Left ventricle myocardium inferior (tissue), 1 donor: ENCODE results near the gene HCRTR2. TPM values are rescaled to one million over a fixed set of nuclear protein-coding genes. Genes with fewer than 3 reads are reported as not detected.
"Not testable (repeated sequence)": the region's sequence is repeated elsewhere in the genome, so short reads cannot be mapped to it uniquely, and the experiment has no call there.

Source experiments
- DNase-seq: peaks from one replicate; pipeline ENCODE4 v3.0.0-alpha.2; 2020
- H3K27ac ChIP-seq: fragments of 200-600 bp; replicated peaks from 2 replicates; pipeline ENCODE4 v1.8.0; 2021
- H3K27me3 ChIP-seq: fragments of 200-600 bp; 2 replicates; pipeline ENCODE4 v1.8.0; 2021; ENCODE audit warnings: low read depth
- H3K36me3 ChIP-seq: fragments of 200-600 bp; 2 replicates; pipeline ENCODE4 v1.8.0; 2021
- H3K4me1 ChIP-seq: fragments of 200-600 bp; 2 replicates; pipeline ENCODE4 v1.8.0; 2021
- H3K4me3 ChIP-seq: fragments of 200-600 bp; 2 replicates; pipeline ENCODE4 v1.8.0; 2021; ENCODE audit warnings: mild to moderate bottlenecking, moderate library complexity
- H3K9me3 ChIP-seq: fragments of 200-600 bp; replicated peaks from 2 replicates; pipeline ENCODE4 v1.8.0; 2021
- intact Hi-C: fragments of 100-400 bp; cut with micrococcal nuclease; formaldehyde crosslinking; loops from one replicate; pipeline ENCODE4 v1.11.0; 2022
- total RNA-seq: library from RNA; stranded (reverse); fragmentation: NEBNext Ultra II Directional; extraction: Animal tissue kit (Norgen Biotek cat#: 25700); gene quantifications from one replicate; pipeline ENCODE4 v1.2.1, GENCODE V29; 2021
- TF ChIP-seq, protein P1 (sequence below): fragments of 200-600 bp; IDR thresholded peaks from 2 replicates; pipeline ENCODE4 v1.8.0; 2021; ENCODE audit warnings: antibody characterized with exemption, mild to moderate bottlenecking, borderline replicate concordance
- donor health status: DM: no; HTN: yes; CAD: no; lungs with severe emphysema.

Gene HCRTR2
- total RNA-seq, 1 donor from 2014 or later, result not detected

DNA sequence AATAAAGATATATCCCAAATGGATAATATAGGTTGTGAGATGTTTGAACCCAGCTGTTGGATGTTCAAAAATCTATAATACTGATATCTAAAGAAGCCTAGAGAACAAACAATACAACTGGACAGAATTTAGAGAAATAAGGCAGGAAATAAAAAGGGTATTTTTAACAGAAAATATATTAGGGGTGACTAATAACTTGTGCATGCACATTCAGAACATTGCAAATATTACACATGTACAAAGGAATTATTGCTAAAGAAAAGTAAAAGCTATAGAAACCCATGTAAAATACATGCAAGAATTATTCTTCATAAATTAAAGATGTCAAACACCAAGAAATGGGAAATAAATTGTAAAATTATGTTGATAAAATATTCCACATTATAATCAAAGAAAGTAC lies 32.7 kb upstream of the HCRTR2 start:
- TF ChIP-seq, protein P1, sequence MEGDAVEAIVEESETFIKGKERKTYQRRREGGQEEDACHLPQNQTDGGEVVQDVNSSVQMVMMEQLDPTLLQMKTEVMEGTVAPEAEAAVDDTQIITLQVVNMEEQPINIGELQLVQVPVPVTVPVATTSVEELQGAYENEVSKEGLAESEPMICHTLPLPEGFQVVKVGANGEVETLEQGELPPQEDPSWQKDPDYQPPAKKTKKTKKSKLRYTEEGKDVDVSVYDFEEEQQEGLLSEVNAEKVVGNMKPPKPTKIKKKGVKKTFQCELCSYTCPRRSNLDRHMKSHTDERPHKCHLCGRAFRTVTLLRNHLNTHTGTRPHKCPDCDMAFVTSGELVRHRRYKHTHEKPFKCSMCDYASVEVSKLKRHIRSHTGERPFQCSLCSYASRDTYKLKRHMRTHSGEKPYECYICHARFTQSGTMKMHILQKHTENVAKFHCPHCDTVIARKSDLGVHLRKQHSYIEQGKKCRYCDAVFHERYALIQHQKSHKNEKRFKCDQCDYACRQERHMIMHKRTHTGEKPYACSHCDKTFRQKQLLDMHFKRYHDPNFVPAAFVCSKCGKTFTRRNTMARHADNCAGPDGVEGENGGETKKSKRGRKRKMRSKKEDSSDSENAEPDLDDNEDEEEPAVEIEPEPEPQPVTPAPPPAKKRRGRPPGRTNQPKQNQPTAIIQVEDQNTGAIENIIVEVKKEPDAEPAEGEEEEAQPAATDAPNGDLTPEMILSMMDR, result no peak
- no peak for DNase-seq
- intact Hi-C loops, result no loop called here
- no peak overlapping the region for H3K4me3 ChIP-seq
- no peaks in the 10 kb centered on the region for H3K27me3 ChIP-seq
- H3K27ac ChIP-seq, result no peak overlapping the region
- no peaks in the 10 kb centered on the region for H3K36me3 ChIP-seq
- H3K9me3 ChIP-seq, result no peaks in the 10 kb centered on the region
- no peaks in the 10 kb centered on the region for H3K4me1 ChIP-seq

DNA sequence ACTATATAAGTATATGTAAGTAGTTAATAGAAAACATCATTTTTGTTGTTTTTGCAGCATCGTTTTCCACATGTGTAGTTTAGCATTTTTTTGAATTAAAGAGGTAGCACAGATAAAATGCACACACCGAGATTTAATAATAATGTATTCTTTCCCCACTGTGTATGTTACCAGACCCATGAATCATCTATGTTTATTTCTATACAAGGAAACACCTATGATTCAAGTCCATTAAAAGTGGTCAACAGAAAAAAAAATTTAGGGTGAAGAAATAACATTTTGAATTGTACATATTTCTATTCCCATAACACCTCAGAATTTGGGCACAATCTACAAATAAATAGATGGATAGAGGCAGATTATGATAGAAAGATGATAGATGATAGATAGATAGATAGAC lies 31.7 kb upstream of the HCRTR2 start:
- Histone ChIP-seq H3K27me3 (no peaks in the 10 kb centered on the region), H3K4me1 (no peaks in the 10 kb centered on the region), H3K4me3 (no peak overlapping the region), H3K27ac (no peak overlapping the region), H3K36me3 (no peaks in the 10 kb centered on the region), H3K9me3 (no peaks in the 10 kb centered on the region)
- TF ChIP-seq, protein P1, result no peak
- DNase-seq, result no peak
- intact Hi-C loops, result no loop called here

DNA sequence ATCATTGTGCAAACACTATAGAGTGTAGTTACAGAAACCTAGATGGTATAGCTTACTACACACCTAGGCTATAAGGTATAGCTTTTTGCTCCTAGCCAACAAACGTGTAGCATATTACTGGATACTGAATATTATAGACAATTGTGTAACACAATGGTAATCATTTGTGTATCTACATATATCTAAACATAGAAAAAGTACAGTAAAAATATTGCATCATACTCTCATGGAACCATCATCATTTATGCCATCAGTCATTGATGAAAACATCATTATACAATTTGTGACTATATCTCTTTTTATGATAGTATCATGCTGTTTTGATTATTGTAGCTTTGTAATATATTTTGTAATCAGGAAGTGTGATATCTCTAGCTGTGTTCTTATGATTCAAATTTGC lies 21.0 kb upstream of the HCRTR2 start:
- Histone ChIP-seq H3K36me3 (no peaks in the 10 kb centered on the region), H3K4me1 (no peaks in the 10 kb centered on the region), H3K27me3 (no peaks in the 10 kb centered on the region), H3K27ac (no peak overlapping the region), H3K4me3 (no peak overlapping the region), H3K9me3 (peaks cover 27% of the 10 kb centered on the region)
- TF ChIP-seq, protein P1, result no peak
- intact Hi-C loops, result no loop called here
- DNase-seq, result no peak

DNA sequence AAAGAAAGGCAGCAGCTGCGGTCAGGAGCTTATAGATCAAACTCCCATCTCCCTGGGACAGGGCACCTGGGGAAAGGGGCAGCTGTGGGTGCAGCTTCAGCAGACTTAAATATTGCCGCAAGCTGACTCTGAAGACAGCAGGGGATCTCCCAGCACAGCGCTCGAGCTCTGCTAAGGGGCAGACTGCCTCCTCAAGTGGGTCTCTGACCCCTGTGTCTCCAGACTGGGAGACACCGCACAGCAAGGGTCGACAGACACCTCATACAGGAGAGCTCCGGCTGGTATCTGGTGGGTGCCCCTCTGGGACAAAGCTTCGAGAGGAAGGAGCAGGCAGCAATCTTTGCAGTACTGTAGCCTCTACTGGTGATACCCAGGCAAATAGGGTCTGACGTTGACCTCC lies 15.5 kb upstream of the HCRTR2 start:
- not testable (repeated sequence) for H3K36me3 ChIP-seq

DNA sequence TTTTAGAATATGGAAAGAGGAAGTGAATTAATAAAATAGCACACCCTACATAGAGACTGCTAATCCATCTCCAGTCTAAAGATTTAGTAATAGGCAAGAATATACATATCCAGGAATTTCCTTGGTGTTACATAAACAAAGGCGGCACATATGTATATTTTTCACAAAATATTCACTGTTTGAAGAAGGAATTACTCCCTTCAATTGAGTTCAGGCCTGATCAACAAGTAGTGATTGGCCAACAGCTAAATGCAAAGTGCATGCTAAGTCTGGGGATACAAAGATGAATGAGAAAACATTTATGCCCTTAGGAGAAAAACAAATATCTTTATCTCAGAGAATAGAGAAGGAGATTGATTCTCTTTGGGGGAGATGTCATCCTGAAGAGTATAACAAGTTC lies 6.5 kb upstream of the HCRTR2 start:
- Histone ChIP-seq H3K27me3 (peaks cover 7% of the 10 kb centered on the region), H3K27ac (no peak overlapping the region), H3K4me1 (no peaks in the 10 kb centered on the region), H3K9me3 (peaks cover 19% of the 10 kb centered on the region), H3K4me3 (no peak overlapping the region), H3K36me3 (no peaks in the 10 kb centered on the region)
- intact Hi-C loops, result no loop called here
- TF ChIP-seq, protein P1, result no peak
- no peak for DNase-seq

More for the DNA sequence above, 15.5 kb upstream of the HCRTR2 start:
- DNase-seq, H3K27ac ChIP-seq, H3K4me3 ChIP-seq, H3K27me3 ChIP-seq, intact Hi-C loops, H3K4me1 ChIP-seq: not testable (repeated sequence)
- H3K9me3 ChIP-seq, result peaks cover 32% of the 10 kb centered on the region

DNA sequence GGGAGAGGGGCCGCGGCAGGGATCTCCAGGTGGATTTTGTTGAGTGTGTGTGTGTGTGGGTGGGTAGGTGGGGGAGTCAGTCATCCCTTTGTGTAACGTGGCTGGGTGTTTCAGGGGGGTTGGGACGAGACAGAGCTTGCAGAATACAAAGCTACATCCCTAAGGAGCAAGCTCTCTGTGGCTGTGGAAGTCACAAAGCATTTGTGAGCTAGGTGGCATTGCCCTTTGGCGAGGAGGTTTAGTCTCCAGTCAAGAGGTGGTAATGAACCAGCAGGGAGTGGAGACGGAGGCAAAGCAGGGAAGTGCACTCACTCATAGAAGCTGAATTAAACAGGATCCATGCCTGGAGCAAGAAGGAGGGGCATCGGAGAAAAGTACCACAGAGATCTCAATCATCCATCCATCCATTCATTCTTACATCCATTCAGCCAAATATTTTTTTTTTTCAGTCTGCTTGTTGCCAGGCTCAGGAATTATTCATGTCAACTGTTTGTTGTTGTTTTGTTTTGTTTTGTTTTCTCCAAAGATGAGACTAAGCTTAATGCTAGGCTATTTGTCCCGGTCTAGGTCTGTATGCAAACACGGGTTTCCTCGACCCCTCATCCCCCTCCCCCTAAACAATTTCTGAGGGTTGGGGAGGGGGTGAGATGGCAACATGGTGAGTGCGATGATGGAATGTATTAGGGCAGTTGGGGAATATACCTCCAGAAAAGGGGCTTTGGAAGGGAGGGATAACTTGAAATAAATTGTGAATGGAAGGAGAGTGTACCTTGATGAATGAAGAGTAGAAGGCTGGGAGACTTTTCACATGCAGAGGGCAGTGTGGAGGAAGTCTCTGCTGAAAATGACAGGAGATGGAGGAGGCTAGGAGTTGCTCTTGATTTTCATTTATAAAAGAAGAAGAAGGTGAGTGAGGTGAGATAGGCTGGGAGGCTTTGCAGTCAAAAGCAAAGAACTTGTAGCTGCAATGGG lies 1.0 kb downstream of the HCRTR2 start:
- TF ChIP-seq, protein P1, result no peak
- DNase-seq, result no peak
- Histone ChIP-seq H3K4me1 (peaks cover 6% of the 10 kb centered on the region), H3K27me3 (peaks cover 65% of the 10 kb centered on the region), H3K27ac (no peak overlapping the region), H3K4me3 (peak overlapping the region; percentile 45), H3K36me3 (no peaks in the 10 kb centered on the region), H3K9me3 (no peaks in the 10 kb centered on the region)
- intact Hi-C loops, result no loop called here
